Mucosa of descending colon (tissue), 3 donors: ENCODE measurements around the gene GABRG1. TPM values are rescaled to one million over a fixed set of nuclear protein-coding genes. Genes with fewer than 3 reads are reported as not detected.

Source experiments
- ATAC-seq: fragments of 200-7000 bp; cut with Tn5 transposase; one replicate; pipeline ENCODE4 v1.9.1; 2020; ENCODE audit warnings: mild to moderate bottlenecking, moderate library complexity
- DNase-seq, 3 donors: peaks; one replicate each; pipeline ENCODE4 v3.0.0-alpha.2; 2020
- H3K36me3 ChIP-seq: fragments of 200-600 bp; one replicate; pipeline ENCODE4 v1.8.0; 2021; ENCODE audit warnings: low read depth, mild to moderate bottlenecking
- H3K4me1 ChIP-seq: fragments of 200-600 bp; one replicate; pipeline ENCODE4 v1.8.0; 2021; ENCODE audit warnings: low read depth, mild to moderate bottlenecking
- H3K4me3 ChIP-seq: fragments of 200-600 bp; one replicate; pipeline ENCODE4 v1.8.0; 2021; ENCODE audit warnings: mild to moderate bottlenecking
- H3K9me3 ChIP-seq: fragments of 200-600 bp; one replicate; pipeline ENCODE4 v1.8.0; 2021; ENCODE audit warnings: mild to moderate bottlenecking
- CTCF ChIP-seq: fragments of 200-600 bp; IDR thresholded peaks from one replicate; pipeline ENCODE4 v1.8.0; 2022; ENCODE audit warnings: antibody characterized with exemption, mild to moderate bottlenecking
- intact Hi-C, 2 donors: fragments of 100-400 bp; cut with DNase I in 1 of 2; cut with micrococcal nuclease in 1 of 2; formaldehyde crosslinking; loops; one replicate each; pipeline versions ENCODE4 v1.11.0 to v1.11.1; 2022; cut with DNase I, micrococcal nuclease
- long read RNA-seq, 2 donors: library from polyadenylated mRNA; unstranded; transcript quantifications; one replicate each; pipeline ENCODE4 v2.0.0, GENCODE V29; 2019 to 2021
- total RNA-seq, 3 donors: library from RNA; stranded (reverse); fragmentation: NEBNext Ultra II Directional in 2 of 3; extraction: Animal tissue kit (Norgen Biotek cat#: 25700) in 2 of 3; gene quantifications; one replicate each; pipeline versions ENCODE4 v1.2.1 to v1.2.4, GENCODE V29; 2021 to 2023
- donor health status: DM: no; HTN: no; CAD: no; lungs with moderate emphysema.
- donor health status: DM: no; HTN: no; CAD: no.
- donor health status: DM: no; HTN: yes; CAD: no.

Gene GABRG1
- total RNA-seq = under 1 TPM in 1 of 3 donors, not detected in 2; 0.03 TPM
- long read RNA-seq, donor 1 = 0 reads
- long read RNA-seq, donor 2 = 0 reads

- DNase-seq (no peak), ATAC-seq (no peak)
- H3K9me3 ChIP-seq = no peaks in the 10 kb centered on the region
- no peak within 1 kb of the TSS for H3K4me3 ChIP-seq
- no peaks in the 10 kb centered on the region for H3K4me1 ChIP-seq
- intact Hi-C loops = no loop called here
- no peak for TF ChIP-seq CTCF
- no peaks in the 10 kb centered on the region for H3K36me3 ChIP-seq
Observed at GRCh38 chr4:46123913-46124755, at the start of gene GABRG1. TSS of gene GABRG1 (minus strand) at chr4:46124054. CDS start at chr4:46123913, 141 bp downstream.

GRCh38 chr4:46146993-46147392 lies 23.1 kb upstream of the GABRG1 start:
- Histone ChIP-seq H3K4me3 (no peak overlapping the region), H3K36me3 (no peaks in the 10 kb centered on the region), H3K9me3 (no peaks in the 10 kb centered on the region), H3K4me1 (no peaks in the 10 kb centered on the region)
- DNase-seq (no peak), ATAC-seq (no peak)
- no peak for TF ChIP-seq CTCF
- intact Hi-C loops = no loop called here

GRCh38 chr4:46131498-46132057 lies 7.7 kb upstream of the GABRG1 start:
- Histone ChIP-seq H3K36me3 (no peaks in the 10 kb centered on the region), H3K9me3 (no peaks in the 10 kb centered on the region), H3K4me3 (no peak overlapping the region), H3K4me1 (no peaks in the 10 kb centered on the region)
- DNase-seq (no peak), ATAC-seq (no peak)
- intact Hi-C loops = no loop called here
- TF ChIP-seq CTCF = no peak

GRCh38 chr4:46124773-46125413 lies 1.0 kb upstream of the GABRG1 start:
- DNase-seq (no peak), ATAC-seq (no peak)
- Histone ChIP-seq H3K9me3 (no peaks in the 10 kb centered on the region), H3K4me3 (no peak overlapping the region), H3K36me3 (no peaks in the 10 kb centered on the region), H3K4me1 (no peaks in the 10 kb centered on the region)
- intact Hi-C loops = no loop called here
- TF ChIP-seq CTCF = no peak

GRCh38 chr4:46081674-46082073 lies 42.2 kb downstream of the GABRG1 start:
- H3K9me3 ChIP-seq = no peaks in the 10 kb centered on the region
- no peak for TF ChIP-seq CTCF
- intact Hi-C loops = no loop called here
- no peak for DNase-seq
- no peaks in the 10 kb centered on the region for H3K4me1 ChIP-seq
- no peak overlapping the region for H3K4me3 ChIP-seq
- no peak for ATAC-seq
- no peaks in the 10 kb centered on the region for H3K36me3 ChIP-seq
